Liver (tissue), 9 donors: ENCODE results near the gene ABCA1. TPM values are rescaled to one million over a fixed set of nuclear protein-coding genes. Genes with fewer than 3 reads are reported as not detected.

ENCODE experiments used
- DNase-seq: peaks from one replicate; pipeline ENCODE4 v3.0.0-alpha.2; 2017; ENCODE audit warnings: low spot score
- H3K27ac ChIP-seq, 2 donors: one replicate each; pipeline ENCODE4 v1.7.0; 2013; ENCODE audit warnings: inconsistent platforms in 2 of 2, low read length in 2 of 2, control low read depth in 1 of 2, low read depth in 1 of 2, mild to moderate bottlenecking in 1 of 2
- H3K27me3 ChIP-seq, 4 donors: one replicate each; pipeline versions ENCODE4 v1.6.1 to v1.7.0; 2013; ENCODE audit warnings: low read length in 3 of 4, inconsistent platforms in 1 of 4, mild to moderate bottlenecking in 1 of 4, moderate library complexity in 1 of 4; ENCODE audit not compliant: control insufficient read depth in 4 of 4, insufficient read depth in 4 of 4
- H3K36me3 ChIP-seq, 4 donors: one replicate each; pipeline versions ENCODE4 v1.6.1 to v1.7.0; 2013; ENCODE audit warnings: low read length in 3 of 4, mild to moderate bottlenecking in 3 of 4, low read depth in 1 of 4, moderate library complexity in 1 of 4; ENCODE audit not compliant: control insufficient read depth in 4 of 4, insufficient read depth in 3 of 4
- H3K4me1 ChIP-seq, 4 donors: one replicate each; pipeline versions ENCODE4 v1.6.1 to v1.7.0; 2013; ENCODE audit warnings: low read length in 3 of 4, mild to moderate bottlenecking in 3 of 4, moderate library complexity in 1 of 4; ENCODE audit not compliant: control insufficient read depth in 4 of 4, insufficient read depth in 4 of 4
- H3K4me3 ChIP-seq, 3 donors: one replicate each; pipeline versions ENCODE4 v1.6.1 to v1.7.0; 2013; ENCODE audit warnings: low read length in 3 of 3, control low read depth in 1 of 3, low read depth in 1 of 3, mild to moderate bottlenecking in 1 of 3
- H3K9ac ChIP-seq, 2 donors: one replicate each; pipeline ENCODE4 v1.7.0; 2013; ENCODE audit warnings: low read length in 2 of 2, mild to moderate bottlenecking in 2 of 2, moderate library complexity in 2 of 2, control low read depth in 1 of 2, low read depth in 1 of 2
- H3K9me3 ChIP-seq, 4 donors: one replicate each; pipeline versions ENCODE4 v1.6.1 to v1.7.0; 2013; ENCODE audit warnings: low read length in 3 of 4; ENCODE audit not compliant: control insufficient read depth in 4 of 4
- ATF3 ChIP-seq: IDR thresholded peaks from 2 replicates; pipeline ENCODE4 v1.6.1; 2016; ENCODE audit warnings: antibody characterized with exemption
- EGR1 ChIP-seq, 2 donors: IDR thresholded peaks; 2 replicates each; pipeline ENCODE4 v1.6.1; 2016 to 2018; ENCODE audit warnings: antibody characterized with exemption in 2 of 2, low read depth in 2 of 2
- FOXA1 ChIP-seq: IDR thresholded peaks from 2 replicates; pipeline ENCODE4 v1.6.1; 2016; ENCODE audit warnings: antibody characterized with exemption
- FOXA2 ChIP-seq: IDR thresholded peaks from 2 replicates; pipeline ENCODE4 v1.6.1; 2016; ENCODE audit warnings: antibody characterized with exemption
- GABPA ChIP-seq, 2 donors: IDR thresholded peaks in 1 of 2; conservative IDR thresholded peaks in 1 of 2; 2 replicates each; pipeline ENCODE4 v1.6.1; 2016; ENCODE audit warnings: antibody characterized with exemption in 2 of 2, mild to moderate bottlenecking in 1 of 2, moderate library complexity in 1 of 2
- HNF4G ChIP-seq: IDR thresholded peaks from 2 replicates; pipeline ENCODE4 v1.6.1; 2016; ENCODE audit warnings: antibody characterized with exemption
- JUND ChIP-seq, 2 donors: IDR thresholded peaks; 2 replicates each; pipeline ENCODE4 v1.6.1; 2016; ENCODE audit warnings: antibody characterized with exemption in 2 of 2
- NR2F2 ChIP-seq: IDR thresholded peaks from 2 replicates; pipeline ENCODE4 v1.6.1; 2016; ENCODE audit warnings: antibody characterized with exemption
- RAD21 ChIP-seq, 2 donors: IDR thresholded peaks; 2 replicates each; pipeline ENCODE4 v1.6.1; 2016; ENCODE audit warnings: antibody characterized with exemption in 2 of 2, mild to moderate bottlenecking in 2 of 2
- RXRA ChIP-seq, 2 donors: IDR thresholded peaks; 2 replicates each; pipeline ENCODE4 v1.6.1; 2017 to 2018; ENCODE audit warnings: antibody characterized with exemption in 2 of 2, mild to moderate bottlenecking in 1 of 2
- SP1 ChIP-seq: IDR thresholded peaks from 2 replicates; pipeline ENCODE4 v1.6.1; 2018; ENCODE audit warnings: antibody characterized with exemption, mild to moderate bottlenecking
- TAF1 ChIP-seq: conservative IDR thresholded peaks from 2 replicates; pipeline ENCODE4 v1.6.1; 2016; ENCODE audit warnings: antibody characterized with exemption, mild to moderate bottlenecking
- YY1 ChIP-seq: IDR thresholded peaks from 2 replicates; pipeline ENCODE4 v1.6.1; 2016; ENCODE audit warnings: antibody characterized with exemption, mild to moderate bottlenecking
- WGBS: extraction: QIAGEN DNeasy Blood & Tissue Kit; methylation state at CpG from one replicate; pipeline ENCODE4 v1.1.7; 2013; 5-methylcytosine and 5-hydroxymethylcytosine counted together
- polyA plus RNA-seq, 2 donors: library from polyadenylated mRNA; stranded (reverse) in 1 of 2; unstranded in 1 of 2; fragments of 200-250 nt in 1 of 2; fragments of >200 nt in 1 of 2; fragmentation: Nextera tagmentation in 1 of 2; extraction: Ambion mirVana in 1 of 2; gene quantifications; one replicate each; pipeline versions ENCODE4 v1.2.1 to v1.2.3, GENCODE V29; 2013 to 2015
- total RNA-seq, 2 donors: library from RNA; depleted of rRNA; stranded (reverse); fragments of >200 nt; gene quantifications; one replicate each; pipeline ENCODE4 v1.2.3, GENCODE V29; 2014
- TF ChIP-seq, protein P1 (sequence below): IDR thresholded peaks from 2 replicates; pipeline ENCODE4 v1.6.1; 2016; ENCODE audit warnings: antibody characterized with exemption
- TF ChIP-seq, protein P2 (sequence below): fragments of 150-350 bp; IDR thresholded peaks from 2 replicates; pipeline ENCODE4 v1.5.1; 2017; ENCODE audit warnings: improper control_type of control experiment, low read depth, low read length; ENCODE audit not compliant: missing input control
- TF ChIP-seq, protein P3 (sequence below): IDR thresholded peaks from 2 replicates; pipeline ENCODE4 v1.6.1; 2016; ENCODE audit warnings: antibody characterized with exemption
- TF ChIP-seq, protein P4 (sequence below): IDR thresholded peaks from 2 replicates; pipeline ENCODE4 v1.6.1; 2016; ENCODE audit warnings: antibody characterized with exemption, mild to moderate bottlenecking
- donor health status: healthy.
- donor health status: healthy.
- donor health status: healthy.
- donor health status: healthy.
- donor health status: healthy.

Gene ABCA1
- total and polyA plus RNA-seq, 4 donors: 15.4 to 223 (median 62.9) TPM

GRCh38 chr9:104882086-104882485, 45.9 kb downstream of the ABCA1 start:
- H3K4me3 ChIP-seq: no peak overlapping the region
- WGBS: 72% methylated on average over 4 of the region's 4 CpGs
- DNase-seq: no peak
- no peak overlapping the region for H3K27ac ChIP-seq
- no peak overlapping the region for H3K9ac ChIP-seq
- H3K9me3 ChIP-seq: no peaks in the 10 kb centered on the region
- H3K27me3 ChIP-seq: no peaks in the 10 kb centered on the region
- peaks cover 11 to 80% (median 79%) of the 10 kb centered on the region in 4 donors for H3K36me3 ChIP-seq
- H3K4me1 ChIP-seq: peaks cover 4 to 24% (median 16%) of the 10 kb centered on the region in 4 donors
- TF ChIP-seq HNF4G: no peak
- no peak for TF ChIP-seq YY1
- TF ChIP-seq JUND (IDR thresholded peaks at IDR 0.05): no peak
- no peak for TF ChIP-seq NR2F2
- no peak for TF ChIP-seq ATF3
- TF ChIP-seq, protein P1, sequence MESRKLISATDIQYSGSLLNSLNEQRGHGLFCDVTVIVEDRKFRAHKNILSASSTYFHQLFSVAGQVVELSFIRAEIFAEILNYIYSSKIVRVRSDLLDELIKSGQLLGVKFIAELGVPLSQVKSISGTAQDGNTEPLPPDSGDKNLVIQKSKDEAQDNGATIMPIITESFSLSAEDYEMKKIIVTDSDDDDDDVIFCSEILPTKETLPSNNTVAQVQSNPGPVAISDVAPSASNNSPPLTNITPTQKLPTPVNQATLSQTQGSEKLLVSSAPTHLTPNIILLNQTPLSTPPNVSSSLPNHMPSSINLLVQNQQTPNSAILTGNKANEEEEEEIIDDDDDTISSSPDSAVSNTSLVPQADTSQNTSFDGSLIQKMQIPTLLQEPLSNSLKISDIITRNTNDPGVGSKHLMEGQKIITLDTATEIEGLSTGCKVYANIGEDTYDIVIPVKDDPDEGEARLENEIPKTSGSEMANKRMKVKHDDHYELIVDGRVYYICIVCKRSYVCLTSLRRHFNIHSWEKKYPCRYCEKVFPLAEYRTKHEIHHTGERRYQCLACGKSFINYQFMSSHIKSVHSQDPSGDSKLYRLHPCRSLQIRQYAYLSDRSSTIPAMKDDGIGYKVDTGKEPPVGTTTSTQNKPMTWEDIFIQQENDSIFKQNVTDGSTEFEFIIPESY: no peak
- TF ChIP-seq, protein P2, sequence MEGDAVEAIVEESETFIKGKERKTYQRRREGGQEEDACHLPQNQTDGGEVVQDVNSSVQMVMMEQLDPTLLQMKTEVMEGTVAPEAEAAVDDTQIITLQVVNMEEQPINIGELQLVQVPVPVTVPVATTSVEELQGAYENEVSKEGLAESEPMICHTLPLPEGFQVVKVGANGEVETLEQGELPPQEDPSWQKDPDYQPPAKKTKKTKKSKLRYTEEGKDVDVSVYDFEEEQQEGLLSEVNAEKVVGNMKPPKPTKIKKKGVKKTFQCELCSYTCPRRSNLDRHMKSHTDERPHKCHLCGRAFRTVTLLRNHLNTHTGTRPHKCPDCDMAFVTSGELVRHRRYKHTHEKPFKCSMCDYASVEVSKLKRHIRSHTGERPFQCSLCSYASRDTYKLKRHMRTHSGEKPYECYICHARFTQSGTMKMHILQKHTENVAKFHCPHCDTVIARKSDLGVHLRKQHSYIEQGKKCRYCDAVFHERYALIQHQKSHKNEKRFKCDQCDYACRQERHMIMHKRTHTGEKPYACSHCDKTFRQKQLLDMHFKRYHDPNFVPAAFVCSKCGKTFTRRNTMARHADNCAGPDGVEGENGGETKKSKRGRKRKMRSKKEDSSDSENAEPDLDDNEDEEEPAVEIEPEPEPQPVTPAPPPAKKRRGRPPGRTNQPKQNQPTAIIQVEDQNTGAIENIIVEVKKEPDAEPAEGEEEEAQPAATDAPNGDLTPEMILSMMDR: no peak
- no peak for TF ChIP-seq RXRA (IDR thresholded peaks at IDR 0.05)
- TF ChIP-seq EGR1 (IDR thresholded peaks at IDR 0.05; ENCODE audit: low read depth in 2 of 2): no peak
- TF ChIP-seq TAF1: no peak
- no peak for TF ChIP-seq FOXA1
- TF ChIP-seq FOXA2: no peak
- no peak for TF ChIP-seq GABPA (IDR thresholded peaks at IDR 0.05 in 1 of 2, conservative IDR thresholded peaks at IDR 0.05 in 1 of 2)
- TF ChIP-seq SP1: no peak
- no peak for TF ChIP-seq RAD21 (IDR thresholded peaks at IDR 0.05)
- TF ChIP-seq, protein P3, sequence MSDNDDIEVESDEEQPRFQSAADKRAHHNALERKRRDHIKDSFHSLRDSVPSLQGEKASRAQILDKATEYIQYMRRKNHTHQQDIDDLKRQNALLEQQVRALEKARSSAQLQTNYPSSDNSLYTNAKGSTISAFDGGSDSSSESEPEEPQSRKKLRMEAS: no peak
- TF ChIP-seq, protein P4, sequence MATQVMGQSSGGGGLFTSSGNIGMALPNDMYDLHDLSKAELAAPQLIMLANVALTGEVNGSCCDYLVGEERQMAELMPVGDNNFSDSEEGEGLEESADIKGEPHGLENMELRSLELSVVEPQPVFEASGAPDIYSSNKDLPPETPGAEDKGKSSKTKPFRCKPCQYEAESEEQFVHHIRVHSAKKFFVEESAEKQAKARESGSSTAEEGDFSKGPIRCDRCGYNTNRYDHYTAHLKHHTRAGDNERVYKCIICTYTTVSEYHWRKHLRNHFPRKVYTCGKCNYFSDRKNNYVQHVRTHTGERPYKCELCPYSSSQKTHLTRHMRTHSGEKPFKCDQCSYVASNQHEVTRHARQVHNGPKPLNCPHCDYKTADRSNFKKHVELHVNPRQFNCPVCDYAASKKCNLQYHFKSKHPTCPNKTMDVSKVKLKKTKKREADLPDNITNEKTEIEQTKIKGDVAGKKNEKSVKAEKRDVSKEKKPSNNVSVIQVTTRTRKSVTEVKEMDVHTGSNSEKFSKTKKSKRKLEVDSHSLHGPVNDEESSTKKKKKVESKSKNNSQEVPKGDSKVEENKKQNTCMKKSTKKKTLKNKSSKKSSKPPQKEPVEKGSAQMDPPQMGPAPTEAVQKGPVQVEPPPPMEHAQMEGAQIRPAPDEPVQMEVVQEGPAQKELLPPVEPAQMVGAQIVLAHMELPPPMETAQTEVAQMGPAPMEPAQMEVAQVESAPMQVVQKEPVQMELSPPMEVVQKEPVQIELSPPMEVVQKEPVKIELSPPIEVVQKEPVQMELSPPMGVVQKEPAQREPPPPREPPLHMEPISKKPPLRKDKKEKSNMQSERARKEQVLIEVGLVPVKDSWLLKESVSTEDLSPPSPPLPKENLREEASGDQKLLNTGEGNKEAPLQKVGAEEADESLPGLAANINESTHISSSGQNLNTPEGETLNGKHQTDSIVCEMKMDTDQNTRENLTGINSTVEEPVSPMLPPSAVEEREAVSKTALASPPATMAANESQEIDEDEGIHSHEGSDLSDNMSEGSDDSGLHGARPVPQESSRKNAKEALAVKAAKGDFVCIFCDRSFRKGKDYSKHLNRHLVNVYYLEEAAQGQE: no peak
